A673 (cell line): ENCODE data around the gene TMEM108.

ENCODE experiments used
- EZH2 ChIP-seq: fragments of 200-600 bp; sonication (generic); IDR thresholded peaks from 2 replicates; pipeline ENCODE4 v1.6.1; 2017; ENCODE audit warnings: borderline replicate concordance, low read depth, mild to moderate bottlenecking, mixed read lengths, antibody characterized with exemption, low read length; ENCODE audit not compliant: poor library complexity, severe bottlenecking
- TF ChIP-seq, protein P1 (sequence below): fragments of 300-800, 200-600 bp; sonication (generic); conservative IDR thresholded peaks from 2 replicates; pipeline ENCODE4 v1.5.1; 2017; ENCODE audit warnings: low read depth, mild to moderate bottlenecking, antibody characterized with exemption, low read length, moderate library complexity, mixed read lengths

DNA sequence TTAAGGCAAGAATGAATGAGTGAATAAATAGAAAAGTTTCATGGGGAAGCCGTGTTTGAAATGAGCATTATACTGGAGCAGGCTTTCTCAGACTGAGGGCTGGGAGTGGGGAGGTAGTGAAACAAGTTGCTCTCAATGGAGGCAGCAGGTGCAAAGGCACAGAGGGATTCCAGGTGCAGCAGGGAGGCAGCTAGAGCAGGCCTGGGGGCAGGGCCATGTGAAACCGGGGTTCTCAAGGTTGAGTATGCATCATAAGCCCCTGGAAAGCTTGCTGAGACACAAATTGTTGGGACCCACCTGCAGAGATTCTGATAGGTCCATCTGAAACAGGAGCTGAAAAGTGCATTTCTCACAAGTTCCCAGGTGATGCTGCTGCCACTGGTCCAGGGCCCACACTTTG, 406.9 kb downstream of the TMEM108 start:
- TF ChIP-seq, protein P1, sequence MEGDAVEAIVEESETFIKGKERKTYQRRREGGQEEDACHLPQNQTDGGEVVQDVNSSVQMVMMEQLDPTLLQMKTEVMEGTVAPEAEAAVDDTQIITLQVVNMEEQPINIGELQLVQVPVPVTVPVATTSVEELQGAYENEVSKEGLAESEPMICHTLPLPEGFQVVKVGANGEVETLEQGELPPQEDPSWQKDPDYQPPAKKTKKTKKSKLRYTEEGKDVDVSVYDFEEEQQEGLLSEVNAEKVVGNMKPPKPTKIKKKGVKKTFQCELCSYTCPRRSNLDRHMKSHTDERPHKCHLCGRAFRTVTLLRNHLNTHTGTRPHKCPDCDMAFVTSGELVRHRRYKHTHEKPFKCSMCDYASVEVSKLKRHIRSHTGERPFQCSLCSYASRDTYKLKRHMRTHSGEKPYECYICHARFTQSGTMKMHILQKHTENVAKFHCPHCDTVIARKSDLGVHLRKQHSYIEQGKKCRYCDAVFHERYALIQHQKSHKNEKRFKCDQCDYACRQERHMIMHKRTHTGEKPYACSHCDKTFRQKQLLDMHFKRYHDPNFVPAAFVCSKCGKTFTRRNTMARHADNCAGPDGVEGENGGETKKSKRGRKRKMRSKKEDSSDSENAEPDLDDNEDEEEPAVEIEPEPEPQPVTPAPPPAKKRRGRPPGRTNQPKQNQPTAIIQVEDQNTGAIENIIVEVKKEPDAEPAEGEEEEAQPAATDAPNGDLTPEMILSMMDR = no peak
- no peak for TF ChIP-seq EZH2
